Erythroblast (primary cell): ENCODE measurements around the gene TARS1.

Experiments used
- GATA1 ChIP-seq: IDR thresholded peaks from 2 replicates; pipeline ENCODE4 v1.6.1; 2011; ENCODE audit warnings: low read depth, mild to moderate bottlenecking, control low read depth, low read length, moderate library complexity
- POLR2A ChIP-seq: IDR thresholded peaks from 2 replicates; pipeline ENCODE4 v1.6.1; 2011; ENCODE audit warnings: mild to moderate bottlenecking, low read length

GRCh38 chr5:33401482-33402390 lies 39.0 kb upstream of the TARS1 start:
- no peak for TF ChIP-seq POLR2A
- no peak for TF ChIP-seq GATA1
